NB4 (cell line): ENCODE data around the gene PITX1.

ENCODE experiments used
- CTCF ChIP-seq: IDR thresholded peaks from one replicate; pipeline ENCODE4 v1.5.1; 2012; ENCODE audit warnings: low read depth, low read length
- MAX ChIP-seq: IDR thresholded peaks from 2 replicates; pipeline ENCODE4 v1.6.1; 2011; ENCODE audit warnings: low read depth, low read length
- POLR2A ChIP-seq: IDR thresholded peaks from 2 replicates; pipeline ENCODE4 v1.6.1; 2011; ENCODE audit warnings: mild to moderate bottlenecking; ENCODE audit not compliant: insufficient read length; ENCODE audit errors: extremely low read depth

GRCh38 chr5:134979416-134979815 lies 54.6 kb downstream of the PITX1 start:
- TF ChIP-seq CTCF (no peak), POLR2A (no peak), MAX (no peak)
